ENCODE data around the gene AP5B1. TPM values are rescaled to one million over a fixed set of nuclear protein-coding genes. Genes with fewer than 3 reads are reported as not detected.

Gene AP5B1
- total and polyA plus RNA-seq, 9 of the 15 experiments (the other 6 are each of a cell fraction or from before 2014, with no cell fraction given): 0.51 to 24.2 (median 5.1) TPM

- TF ChIP-seq BRF1 (IDR thresholded peaks at IDR 0.05; ENCODE audit: borderline replicate concordance, extremely low read depth, insufficient read length): no peak
- TF ChIP-seq ZNF165 (CRISPR knock-in tag; IDR thresholded peaks at IDR 0.05; ENCODE audit: borderline replicate concordance): no peak
- TF ChIP-seq HLTF (IDR thresholded peaks at IDR 0.05): no peak
- TF ChIP-seq TEAD2 (tag; IDR thresholded peaks at IDR 0.05): no peak
- peak; percentile 85 for TF ChIP-seq DEAF1 (CRISPR knock-in tag; IDR thresholded peaks at IDR 0.05)
- TF ChIP-seq SNIP1 (IDR thresholded peaks at IDR 0.05; ENCODE audit: low read depth): no peak
- TF ChIP-seq ZNF174 (CRISPR knock-in tag; IDR thresholded peaks at IDR 0.05): no peak
- TF ChIP-seq ATF3 (IDR thresholded peaks at IDR 0.05): no peak
- no peak; the same call in 1 of the 2 replicates for TF ChIP-seq ATF3 (CRISPR knock-in tag; conservative IDR thresholded peaks at IDR 0.05)
- 0 out of 2 replicates have a peak, but pooled peaks have one; percentile 6 for TF ChIP-seq ZBTB1 (CRISPR knock-in tag; IDR thresholded peaks at IDR 0.05; ENCODE audit: borderline replicate concordance, low read depth)
- no peak for TF ChIP-seq ZNF253 (CRISPR knock-in tag; conservative IDR thresholded peaks at IDR 0.05)
- TF ChIP-seq KLF13 (tag; IDR thresholded peaks at IDR 0.05; ENCODE audit: borderline replicate concordance, low read depth): 0 out of 2 replicates have a peak, but pooled peaks have one; percentile 54
- no peak; the same call in 1 of the 2 replicates for TF ChIP-seq ZNF12 (CRISPR knock-in tag; IDR thresholded peaks at IDR 0.05)
- TF ChIP-seq GTF2E2 (tag; IDR thresholded peaks at IDR 0.05): no peak
- no peak for TF ChIP-seq ZNF311 (CRISPR knock-in tag; IDR thresholded peaks at IDR 0.05)
- TF ChIP-seq CHD2 (IDR thresholded peaks at IDR 0.05; ENCODE audit: low read depth, low read length): no peak
- TF ChIP-seq KLF16 (IDR thresholded peaks at IDR 0.05): peak; percentile 41
- TF ChIP-seq HDAC3 (IDR thresholded peaks at IDR 0.05; ENCODE audit: borderline replicate concordance, partially characterized antibody): no peak
- peak; percentile 87 for TF ChIP-seq CXXC5 (CRISPR knock-in tag; IDR thresholded peaks at IDR 0.05)
- TF ChIP-seq BCOR (IDR thresholded peaks at IDR 0.05): peak; percentile 96
- TF ChIP-seq OTX1 (CRISPR knock-in tag; IDR thresholded peaks at IDR 0.05): no peak
- peak; percentile 33; the same call in 1 of the 2 replicates for TF ChIP-seq NFIC (IDR thresholded peaks at IDR 0.05)
- TF ChIP-seq MTA2 (IDR thresholded peaks at IDR 0.05; ENCODE audit: low read depth): no peak
- TF ChIP-seq MLLT1 (IDR thresholded peaks at IDR 0.05): peak in 1 of 2 experiments; percentile 47; a peak in 1 of 4 replicates
- no peak for TF ChIP-seq ZNF398 (CRISPR knock-in tag; IDR thresholded peaks at IDR 0.05)
Observed at GRCh38 chr11:65817835-65818680, 37.3 kb upstream of the AP5B1 start (continued).
